Gastrocnemius medialis (tissue), 4 donors: ENCODE results near the gene SLC4A2. TPM values are rescaled to one million over a fixed set of nuclear protein-coding genes. Genes with fewer than 3 reads are reported as not detected.

Experiments
- ATAC-seq, 2 donors: fragments of 150-250 bp; one replicate each; pipeline ENCODE4 v1.9.1; 2016
- DNase-seq, 2 donors: peaks; one replicate each; pipeline ENCODE4 v3.0.0-alpha.2; 2019
- H3K27ac ChIP-seq, 4 donors: fragments of 200-600 bp; sonication (generic); 1 replicate in 1 of 4; 2 replicates in 3 of 4; pipeline ENCODE4 v1.5.1; 2016 to 2018; ENCODE audit warnings: mild to moderate bottlenecking in 2 of 4, moderate library complexity in 1 of 4
- H3K27me3 ChIP-seq, 3 donors: fragments of 200-600 bp; sonication (generic) in 2 of 3; 1 replicate in 1 of 3; 2 replicates in 2 of 3; pipeline versions ENCODE4 v1.5.1 to v1.6.0; 2016 to 2019; ENCODE audit warnings: mild to moderate bottlenecking in 1 of 3, moderate library complexity in 1 of 3
- H3K36me3 ChIP-seq, 2 donors: fragments of 200-600 bp; sonication (generic) in 1 of 2; one replicate each; pipeline ENCODE4 v1.5.1; 2017 to 2018
- H3K4me1 ChIP-seq, 2 donors: fragments of 200-600 bp; sonication (generic) in 1 of 2; one replicate each; pipeline ENCODE4 v1.5.1; 2016 to 2017; ENCODE audit warnings: mild to moderate bottlenecking in 2 of 2
- H3K4me3 ChIP-seq, 4 donors: fragments of 200-600 bp; sonication (generic) in 3 of 4; 1 replicate in 1 of 4; 2 replicates in 3 of 4; pipeline ENCODE4 v1.5.1; 2016 to 2019; ENCODE audit warnings: mild to moderate bottlenecking in 2 of 4
- H3K9me3 ChIP-seq, 3 donors: fragments of 200-600 bp; sonication (generic) in 2 of 3; 1 replicate in 1 of 3; 2 replicates in 2 of 3; pipeline ENCODE4 v1.5.1; 2016 to 2019
- CTCF ChIP-seq, 5 experiments: fragments of 450-650 bp in 3 of 5; fragments of 200-600 bp in 2 of 5; sonication (generic) in 2 of 5; IDR thresholded peaks in 4 of 5; conservative IDR thresholded peaks in 1 of 5; 1 replicate in 4 of 5; 2 replicates in 1 of 5; pipeline ENCODE4 v1.5.1; 2016 to 2019; ENCODE audit warnings: antibody characterized with exemption in 5 of 5, mild to moderate bottlenecking in 3 of 5, moderate library complexity in 3 of 5
- POLR2A ChIP-seq, 2 donors: fragments of 450-650 bp; IDR thresholded peaks; one replicate each; pipeline ENCODE4 v1.6.1; 2017; ENCODE audit warnings: antibody characterized with exemption in 2 of 2, mild to moderate bottlenecking in 2 of 2, moderate library complexity in 2 of 2
- in situ Hi-C, 4 donors: fragments of 200-750 bp; cut with MboI; loops; one replicate each; pipeline versions ENCODE4 v1.15.0 to v1.8.0; 2017; ENCODE audit warnings: low sequenced_read_pairs in 4 of 4
- intact Hi-C: fragments of 100-400 bp; cut with DNase I; formaldehyde crosslinking; loops from one replicate; pipeline ENCODE4 v1.15.1; 2023; ENCODE audit warnings: low total_unique reads
- total RNA-seq, 4 donors: library from RNA; depleted of rRNA; stranded (reverse); fragments of >200 nt; gene quantifications; one replicate each; pipeline versions ENCODE4 v1.1.0 to v1.2.3, GENCODE V29; 2016

The SLC4A2 gene
- total RNA-seq, 4 donors from 2014 or later = 27.5 to 39.6 (median 33.0) TPM

GRCh38 chr7:151019130-151019447, 40.3 kb upstream of the SLC4A2 start:
- Histone ChIP-seq H3K27ac (no peak overlapping the region), H3K27me3 (peaks cover 28 to 52% (median 33%) of the 10 kb centered on the region in 3 donors), H3K4me3 (peak overlapping the region; percentile 17 to 31 (median 21)), H3K4me1 (peaks cover 8 to 11% of the 10 kb centered on the region in 2 donors), H3K36me3 (no peaks in the 10 kb centered on the region), H3K9me3 (no peaks in the 10 kb centered on the region)
- in situ Hi-C loops = no loop called here
- ATAC-seq = no peak
- intact Hi-C loops = no loop called here
- no peak for DNase-seq
- TF ChIP-seq CTCF (IDR thresholded peaks at IDR 0.05 in 4 of 5, conservative IDR thresholded peaks at IDR 0.05 in 1 of 5) (no peak), POLR2A (IDR thresholded peaks at IDR 0.05) (no peak)

GRCh38 chr7:151020231-151020630, 39.2 kb upstream of the SLC4A2 start:
- peaks cover 22 to 43% (median 24%) of the 10 kb centered on the region in 3 donors for H3K27me3 ChIP-seq
- ATAC-seq (no peak), DNase-seq (no peak)
- peaks cover 6 to 8% of the 10 kb centered on the region in 2 donors for H3K4me1 ChIP-seq
- TF ChIP-seq CTCF (IDR thresholded peaks at IDR 0.05 in 4 of 5, conservative IDR thresholded peaks at IDR 0.05 in 1 of 5) = no peak
- TF ChIP-seq POLR2A (IDR thresholded peaks at IDR 0.05) = no peak
- H3K36me3 ChIP-seq = no peaks in the 10 kb centered on the region
- no peak overlapping the region for H3K27ac ChIP-seq
- no peak overlapping the region for H3K4me3 ChIP-seq
- in situ Hi-C loops (loop anchor here in 1 of 4 donors (10.0 kb wide), 1 partner anchor 85 kb away; no protein-coding TSS in a partner anchor), intact Hi-C loops (loop anchor here (10.0 kb wide), 1 partner anchor 615 kb away; a partner anchor contains a TSS)
- H3K9me3 ChIP-seq = no peaks in the 10 kb centered on the region

- ATAC-seq (no peak), DNase-seq (no peak)
- in situ Hi-C loops = loop anchor here in 1 of 4 donors (10.0 kb wide), 1 partner anchor 82 kb away; no protein-coding TSS in a partner anchor
- no peak overlapping the region for H3K27ac ChIP-seq
- intact Hi-C loops = loop anchor here (10.0 kb wide), 1 partner anchor 618 kb away; a partner anchor contains a TSS
- TF ChIP-seq POLR2A (IDR thresholded peaks at IDR 0.05) = no peak
- no peak for TF ChIP-seq CTCF (IDR thresholded peaks at IDR 0.05 in 4 of 5, conservative IDR thresholded peaks at IDR 0.05 in 1 of 5)
- no peak overlapping the region for H3K4me3 ChIP-seq
- peaks cover 0 to 5% of the 10 kb centered on the region in 2 donors for H3K4me1 ChIP-seq
- no peaks in the 10 kb centered on the region for H3K36me3 ChIP-seq
- H3K27me3 ChIP-seq = peaks cover 7 to 17% (median 14%) of the 10 kb centered on the region in 3 donors
- no peaks in the 10 kb centered on the region for H3K9me3 ChIP-seq
Observed at GRCh38 chr7:151023232-151023631, 36.2 kb upstream of the SLC4A2 start.

GRCh38 chr7:151024435-151025056, 34.8 kb upstream of the SLC4A2 start, which contains the start of gene ATG9B:
Gene ATG9B, minus strand, starts transcription at chr7:151024494. Its CDS starts 71 bp downstream, at chr7:151024423.
- Histone ChIP-seq H3K4me1 (peaks cover 6 to 8% of the 10 kb centered on the region in 2 donors), H3K27ac (no peak within 1 kb of the TSS), H3K36me3 (no peaks in the 10 kb centered on the region), H3K9me3 (no peaks in the 10 kb centered on the region), H3K27me3 (peaks cover 0 to 10% (median 7%) of the 10 kb centered on the region in 3 donors), H3K4me3 (no peak within 1 kb of the TSS)
- ATAC-seq (no peak), DNase-seq (no peak)
- TF ChIP-seq POLR2A (IDR thresholded peaks at IDR 0.05) = no peak
- no peak for TF ChIP-seq CTCF (IDR thresholded peaks at IDR 0.05 in 4 of 5, conservative IDR thresholded peaks at IDR 0.05 in 1 of 5)
- intact Hi-C loops = loop anchor here (5.0 to 10.0 kb wide), 4 partner anchors 148 to 620 kb away; partner anchors contain the start of genes ASB10 and SMARCD3
- in situ Hi-C loops = loop anchor here in 1 of 4 donors (10.0 kb wide), 1 partner anchor 80 kb away; no protein-coding TSS in a partner anchor
